ENCODE results near the gene CCDC85C.

GRCh38 chr14:99566009-99566389, 38.0 kb downstream of the CCDC85C start:
- no peak for TF ChIP-seq MAZ (IDR thresholded peaks at IDR 0.05; ENCODE audit: borderline replicate concordance, low read depth, low read length)
- TF ChIP-seq RFX5 (IDR thresholded peaks at IDR 0.05; ENCODE audit: low read depth, low read length): no peak
- TF ChIP-seq CTCF (conservative IDR thresholded peaks at IDR 0.05; ENCODE audit: low read depth, low read length): no peak
- TF ChIP-seq MXI1 (IDR thresholded peaks at IDR 0.05; ENCODE audit: borderline replicate concordance, low read depth, low read length): no peak
